Ovary (tissue), 9 donors: Measurements from ENCODE around the gene ODAD4. TPM values are rescaled to one million over a fixed set of nuclear protein-coding genes. Genes with fewer than 3 reads are reported as not detected.
A peak's percentile ranks its signal among the peaks of the same experiment; 100 is the strongest.

Experiments
- DNase-seq, 5 donors: peaks; one replicate each; pipeline ENCODE4 v3.0.0-alpha.2; 2019 to 2020
- H3K27ac ChIP-seq, 2 donors: fragments of 200-600 bp; one replicate each; pipeline versions ENCODE4 v1.5.1 to v1.8.0; 2019 to 2022
- H3K27me3 ChIP-seq: fragments of 200-600 bp; one replicate; pipeline ENCODE4 v1.8.0; 2022
- H3K36me3 ChIP-seq: fragments of 200-600 bp; sonication (generic); one replicate; pipeline ENCODE4 v1.5.1; 2019
- H3K4me1 ChIP-seq: one replicate; pipeline ENCODE4 v1.8.1; 2013; ENCODE audit warnings: mild to moderate bottlenecking, moderate library complexity; ENCODE audit not compliant: insufficient read depth
- H3K4me3 ChIP-seq: fragments of 200-600 bp; sonication (generic); one replicate; pipeline ENCODE4 v1.5.1; 2017
- H3K9me3 ChIP-seq, 2 donors: fragments of 200-600 bp in 1 of 2; sonication (generic) in 1 of 2; one replicate each; pipeline versions ENCODE4 v1.5.1 to v1.8.1; 2013 to 2019; ENCODE audit warnings: mild to moderate bottlenecking in 1 of 2, moderate library complexity in 1 of 2
- EP300 ChIP-seq: sonication (generic); formaldehyde crosslinking; IDR thresholded peaks from one replicate; pipeline ENCODE4 v1.6.1; 2017; ENCODE audit warnings: antibody characterized with exemption
- POLR2A ChIP-seq: fragments of 450-650 bp; IDR thresholded peaks from one replicate; pipeline ENCODE4 v1.6.1; 2017; ENCODE audit warnings: antibody characterized with exemption, mild to moderate bottlenecking, moderate library complexity
- WGBS, 3 donors: extraction: QIAGEN DNeasy Blood & Tissue Kit in 1 of 3; methylation state at CpG; one replicate each; pipeline versions ENCODE4 v1.1.5 to v1.1.7; 2013 to 2017; 5-methylcytosine and 5-hydroxymethylcytosine counted together
- intact Hi-C, 4 donors: fragments of 100-400 bp; cut with DNase I; formaldehyde crosslinking; loops; one replicate each; pipeline versions ENCODE4 v1.11.0 to v1.15.1; 2022 to 2023
- polyA plus RNA-seq, 2 donors: library from polyadenylated mRNA; stranded (reverse); fragments of 200-250 nt in 1 of 2; fragments of 350-450 nt in 1 of 2; fragmentation: Illumina TruSeq in 1 of 2; extraction: RNeasy Lipid Tissue Mini Kit (QIAGEN cat#74804) in 1 of 2; gene quantifications; one replicate each; pipeline ENCODE4 v1.2.3, GENCODE V29; 2013 to 2014
- total RNA-seq, 7 donors: library from RNA; depleted of rRNA in 2 of 7; stranded (reverse); fragments of >200 nt in 2 of 7; fragmentation: NEBNext Ultra II Directional in 3 of 7; extraction: Animal tissue kit (Norgen Biotek cat#: 25700) in 3 of 7; gene quantifications; one replicate each; pipeline versions ENCODE4 v1.1.0 to v1.2.4, GENCODE V29; 2016 to 2023
- TF ChIP-seq, protein P1 (sequence below), 3 donors: fragments of 450-650 bp in 2 of 3; fragments of 200-600 bp in 1 of 3; IDR thresholded peaks; one replicate each; pipeline versions ENCODE4 v1.5.1 to v1.8.0; 2016 to 2022; ENCODE audit warnings: antibody characterized with exemption in 3 of 3, mild to moderate bottlenecking in 1 of 3
- donor health status: DM: no; HTN: no; CAD: no; lungs with moderate emphysema.
- donor health status: DM: no; HTN: no; CAD: no.
- donor health status: Bipolar disorder and iron deficiency.
- donor health status: DM: yes; HTN: yes; CAD: no.
- donor health status: DM: no; HTN: no; CAD: no.
- donor health status: DM: yes; HTN: yes; CAD: no.

The ODAD4 gene
- total and polyA plus RNA-seq, 9 donors, result 1.1 to 11.0 (median 2.1) TPM

DNA sequence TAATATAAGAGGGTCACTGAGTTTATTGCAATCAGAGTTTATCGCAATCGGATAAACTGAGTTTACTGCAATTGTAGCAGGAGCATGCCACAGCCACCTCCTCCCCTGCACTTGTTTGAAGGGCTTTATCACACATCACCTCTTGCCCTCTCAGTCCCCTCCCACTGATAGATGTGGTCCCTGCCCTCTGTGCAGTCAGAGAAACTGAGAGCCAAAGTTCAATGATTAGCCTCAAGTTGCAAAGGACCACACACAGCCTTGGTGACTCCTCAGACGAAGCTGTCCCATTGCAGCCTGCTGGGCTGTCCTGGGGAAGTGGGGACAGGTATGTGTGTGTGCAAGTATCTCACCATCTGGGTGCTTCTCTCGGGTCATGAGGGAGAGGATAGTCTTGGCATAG lies 25.2 kb upstream of the ODAD4 start:
- H3K36me3 ChIP-seq, result no peaks in the 10 kb centered on the region
- H3K27me3 ChIP-seq, result no peaks in the 10 kb centered on the region
- no peaks in the 10 kb centered on the region for H3K9me3 ChIP-seq
- DNase-seq, result no peak
- intact Hi-C loops, result no loop called here
- no peak overlapping the region for H3K4me3 ChIP-seq
- no peak for TF ChIP-seq EP300
- TF ChIP-seq POLR2A, result no peak
- TF ChIP-seq, protein P1, sequence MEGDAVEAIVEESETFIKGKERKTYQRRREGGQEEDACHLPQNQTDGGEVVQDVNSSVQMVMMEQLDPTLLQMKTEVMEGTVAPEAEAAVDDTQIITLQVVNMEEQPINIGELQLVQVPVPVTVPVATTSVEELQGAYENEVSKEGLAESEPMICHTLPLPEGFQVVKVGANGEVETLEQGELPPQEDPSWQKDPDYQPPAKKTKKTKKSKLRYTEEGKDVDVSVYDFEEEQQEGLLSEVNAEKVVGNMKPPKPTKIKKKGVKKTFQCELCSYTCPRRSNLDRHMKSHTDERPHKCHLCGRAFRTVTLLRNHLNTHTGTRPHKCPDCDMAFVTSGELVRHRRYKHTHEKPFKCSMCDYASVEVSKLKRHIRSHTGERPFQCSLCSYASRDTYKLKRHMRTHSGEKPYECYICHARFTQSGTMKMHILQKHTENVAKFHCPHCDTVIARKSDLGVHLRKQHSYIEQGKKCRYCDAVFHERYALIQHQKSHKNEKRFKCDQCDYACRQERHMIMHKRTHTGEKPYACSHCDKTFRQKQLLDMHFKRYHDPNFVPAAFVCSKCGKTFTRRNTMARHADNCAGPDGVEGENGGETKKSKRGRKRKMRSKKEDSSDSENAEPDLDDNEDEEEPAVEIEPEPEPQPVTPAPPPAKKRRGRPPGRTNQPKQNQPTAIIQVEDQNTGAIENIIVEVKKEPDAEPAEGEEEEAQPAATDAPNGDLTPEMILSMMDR (IDR thresholded peaks at IDR 0.05), result no peak
- H3K4me1 ChIP-seq, result no peaks in the 10 kb centered on the region
- 89 to 95% (median 92%) methylated on average over 4 of the region's 4 CpGs for WGBS, 3 donors
- H3K27ac ChIP-seq, result no peak overlapping the region

DNA sequence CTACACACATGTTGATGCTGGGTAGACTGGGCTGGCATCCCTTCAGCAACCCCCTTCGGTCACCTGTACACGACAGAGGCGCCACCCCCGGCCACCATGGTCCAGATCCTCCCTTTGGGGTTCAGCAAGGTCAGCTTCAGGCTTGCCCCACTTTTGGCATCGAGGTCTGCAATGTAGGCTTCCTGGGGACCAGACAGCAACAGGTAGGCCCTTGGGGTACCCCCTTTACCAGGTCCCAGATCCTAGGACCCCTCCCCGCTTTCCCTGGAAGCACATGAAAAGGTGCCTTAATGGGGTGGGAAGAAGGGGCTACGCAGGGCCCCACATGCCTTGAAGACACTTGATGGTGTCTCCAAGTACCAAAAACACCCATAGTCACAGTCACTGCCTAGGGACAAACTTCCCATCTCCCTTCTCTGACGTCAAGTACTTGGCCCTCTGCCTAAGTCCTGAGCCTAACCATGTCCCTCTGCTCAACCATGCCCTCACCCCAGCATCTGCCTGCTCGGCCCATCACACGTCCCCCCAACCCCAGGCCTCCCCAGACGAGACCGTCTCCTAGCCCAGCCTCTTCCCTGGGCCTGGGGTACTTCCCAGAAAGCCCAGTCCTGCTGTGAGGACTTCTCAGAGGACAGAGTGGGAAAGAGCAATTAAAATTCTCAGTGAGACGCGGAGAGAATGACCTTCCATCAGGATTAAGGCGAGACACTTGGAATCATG lies 23.8 kb upstream of the ODAD4 start:
- no peaks in the 10 kb centered on the region for H3K9me3 ChIP-seq
- H3K4me1 ChIP-seq, result no peaks in the 10 kb centered on the region
- TF ChIP-seq, protein P1 (IDR thresholded peaks at IDR 0.05), result no peak
- no peak for TF ChIP-seq POLR2A
- H3K27ac ChIP-seq, result no peak overlapping the region
- H3K27me3 ChIP-seq, result no peaks in the 10 kb centered on the region
- peak in 1 of 5 donors; percentile 36 for DNase-seq
- H3K4me3 ChIP-seq, result no peak overlapping the region
- H3K36me3 ChIP-seq, result no peaks in the 10 kb centered on the region
- intact Hi-C loops, result no loop called here
- WGBS, 3 donors, result 70 to 79% (median 72%) methylated on average over 15 of the region's 15 CpGs

DNA sequence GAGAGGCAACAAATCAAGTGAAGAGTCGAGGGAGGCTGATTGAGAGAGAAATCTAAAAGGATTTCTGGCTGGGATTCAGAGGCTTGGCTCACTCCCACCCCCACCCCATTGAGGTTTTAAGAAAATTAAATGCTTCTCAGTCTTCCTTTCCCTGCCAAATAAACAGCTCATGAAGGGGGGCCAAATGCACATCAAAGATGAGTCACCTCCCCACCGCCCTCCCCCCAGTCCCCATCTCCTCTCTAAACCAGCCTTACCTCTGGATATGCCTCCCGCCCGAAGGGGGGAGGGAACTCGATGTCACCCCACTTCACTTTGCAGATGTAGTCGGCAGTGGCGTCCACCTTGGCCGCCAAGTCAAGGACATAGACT lies 23.2 kb upstream of the ODAD4 start:
- no peaks in the 10 kb centered on the region for H3K36me3 ChIP-seq
- H3K27ac ChIP-seq, result no peak overlapping the region
- H3K4me3 ChIP-seq, result no peak overlapping the region
- H3K9me3 ChIP-seq, result no peaks in the 10 kb centered on the region
- intact Hi-C loops, result no loop called here
- H3K4me1 ChIP-seq, result no peaks in the 10 kb centered on the region
- no peak for DNase-seq
- TF ChIP-seq, protein P1 (IDR thresholded peaks at IDR 0.05), result no peak
- TF ChIP-seq POLR2A, result no peak
- no peak for TF ChIP-seq EP300
- WGBS, 3 donors, result 25 to 42% (median 36%) methylated on average over 7 to 8 of the region's 8 CpGs
- H3K27me3 ChIP-seq, result no peaks in the 10 kb centered on the region

DNA sequence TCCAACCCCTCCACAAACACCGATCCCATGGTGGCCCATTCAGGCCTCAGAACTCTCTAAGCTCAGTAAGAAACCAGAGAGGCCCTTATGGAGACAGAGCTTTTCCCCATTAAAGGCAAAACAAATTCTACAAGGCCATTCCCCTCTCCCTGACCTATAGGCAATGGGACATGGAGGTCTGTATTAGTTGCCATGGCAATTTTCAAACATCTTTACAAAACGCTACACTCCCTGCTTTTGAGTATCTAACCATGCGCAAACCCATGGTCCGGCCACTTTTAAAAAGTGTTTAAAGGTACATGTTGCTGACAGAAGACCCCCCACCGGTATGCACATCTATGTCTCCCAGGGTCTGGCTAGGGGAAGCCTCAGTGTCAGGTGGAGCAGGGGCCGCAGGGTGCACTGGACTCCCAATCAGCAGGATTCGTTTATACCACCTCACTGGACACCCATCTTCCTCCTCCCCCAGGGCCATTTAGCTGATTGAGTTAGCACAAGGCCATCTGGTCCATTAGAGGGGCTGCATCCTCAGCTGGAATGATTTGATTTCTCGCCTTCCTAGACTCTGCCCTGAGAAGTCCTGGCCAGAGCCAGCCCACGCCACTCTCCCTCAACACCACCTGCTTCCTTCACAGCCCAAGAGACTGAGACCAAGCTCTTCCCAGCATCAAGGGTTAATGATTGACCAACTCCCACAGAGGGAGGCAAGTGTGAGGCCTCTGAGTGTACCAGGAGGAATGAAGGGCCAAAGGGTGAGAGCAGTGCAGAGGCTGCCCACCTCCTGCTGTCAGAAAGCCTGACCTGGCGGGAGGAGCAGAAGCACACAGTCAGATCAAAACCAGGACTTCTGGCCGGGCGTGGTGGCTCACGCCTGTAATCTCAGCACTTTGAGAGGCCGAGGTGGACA lies 22.5 kb upstream of the ODAD4 start:
- no peak overlapping the region for H3K4me3 ChIP-seq
- TF ChIP-seq, protein P1 (IDR thresholded peaks at IDR 0.05), result no peak
- TF ChIP-seq POLR2A (no peak), EP300 (no peak)
- H3K9me3 ChIP-seq, result no peaks in the 10 kb centered on the region
- H3K27ac ChIP-seq, result no peak overlapping the region
- no peak for DNase-seq
- H3K36me3 ChIP-seq, result no peaks in the 10 kb centered on the region
- H3K27me3 ChIP-seq, result no peaks in the 10 kb centered on the region
- 82 to 89% (median 87%) methylated on average over 14 of the region's 14 CpGs for WGBS, 3 donors
- no peaks in the 10 kb centered on the region for H3K4me1 ChIP-seq
- intact Hi-C loops, result no loop called here
